Measurements from ENCODE around the gene STX18.
"Not testable (repeated sequence)": the region's sequence is repeated elsewhere in the genome, so short reads cannot be mapped to it uniquely, and the experiment has no call there.

Gene STX18

GRCh38 chr4:4432341-4433125 lies 109.3 kb downstream of the STX18 start:
- DNase-seq = no peak

GRCh38 chr4:4430492-4431195 lies 111.2 kb downstream of the STX18 start:
- DNase-seq = peak; percentile 23

GRCh38 chr4:4428966-4429875 lies 112.6 kb downstream of the STX18 start:
- peak; percentile 4 for DNase-seq

GRCh38 chr4:4427886-4428285 lies 114.0 kb downstream of the STX18 start:
- no peak for DNase-seq

- DNase-seq = no peak
Measured at GRCh38 chr4:4427121-4427870, 114.6 kb downstream of the STX18 start.

- no peak for DNase-seq
Measured at GRCh38 chr4:4426511-4427120, 115.2 kb downstream of the STX18 start.

- no peak for DNase-seq
Measured at GRCh38 chr4:4425696-4426095, 116.2 kb downstream of the STX18 start.

- DNase-seq = no peak
Measured at GRCh38 chr4:4425119-4425690, 116.6 kb downstream of the STX18 start.

- DNase-seq = no peak
Measured at GRCh38 chr4:4424499-4425115, 117.2 kb downstream of the STX18 start.

GRCh38 chr4:4423706-4424498 lies 117.9 kb downstream of the STX18 start:
- no peak for DNase-seq

- no peak for DNase-seq
Measured at GRCh38 chr4:4422856-4423499, 118.9 kb downstream of the STX18 start.

GRCh38 chr4:4422117-4422516 lies 119.7 kb downstream of the STX18 start:
- DNase-seq = not testable (repeated sequence)

- no peak for DNase-seq
Measured at GRCh38 chr4:4421356-4421755, 120.5 kb downstream of the STX18 start.

GRCh38 chr4:4420421-4420820 lies 121.4 kb downstream of the STX18 start:
- DNase-seq = no peak

- no peak for DNase-seq
Measured at GRCh38 chr4:4419896-4420295, 122.0 kb downstream of the STX18 start.

GRCh38 chr4:4418676-4419390 lies 123.0 kb downstream of the STX18 start:
- DNase-seq = no peak

GRCh38 chr4:4417886-4418285 lies 124.0 kb downstream of the STX18 start:
- no peak for DNase-seq

- DNase-seq = no peak
Measured at GRCh38 chr4:4416981-4417380, 124.9 kb downstream of the STX18 start.

Data from NCI-H1694 (cell line).